SU-DHL-6 (cell line): Measurements from ENCODE around the gene FGD5.

Source experiments
- EZH2phosphoT487 ChIP-seq: fragments of 200-600 bp; sonication (generic), shearing (Covaris generic); conservative IDR thresholded peaks from 2 replicates; pipeline ENCODE4 v1.6.1; 2018; ENCODE audit warnings: mild to moderate bottlenecking, antibody characterized with exemption, low read length, moderate library complexity, mixed read lengths
- TF ChIP-seq, protein P1 (sequence below): fragments of 200-600 bp; sonication (generic); IDR thresholded peaks from one replicate; pipeline ENCODE4 v1.5.1; 2017; ENCODE audit warnings: antibody characterized with exemption, mild to moderate bottlenecking, low read length, moderate library complexity; ENCODE audit not compliant: insufficient read depth, poor library complexity, severe bottlenecking

GRCh38 chr3:14947886-14948608 lies 129.3 kb downstream of the FGD5 start:
- TF ChIP-seq, protein P1, sequence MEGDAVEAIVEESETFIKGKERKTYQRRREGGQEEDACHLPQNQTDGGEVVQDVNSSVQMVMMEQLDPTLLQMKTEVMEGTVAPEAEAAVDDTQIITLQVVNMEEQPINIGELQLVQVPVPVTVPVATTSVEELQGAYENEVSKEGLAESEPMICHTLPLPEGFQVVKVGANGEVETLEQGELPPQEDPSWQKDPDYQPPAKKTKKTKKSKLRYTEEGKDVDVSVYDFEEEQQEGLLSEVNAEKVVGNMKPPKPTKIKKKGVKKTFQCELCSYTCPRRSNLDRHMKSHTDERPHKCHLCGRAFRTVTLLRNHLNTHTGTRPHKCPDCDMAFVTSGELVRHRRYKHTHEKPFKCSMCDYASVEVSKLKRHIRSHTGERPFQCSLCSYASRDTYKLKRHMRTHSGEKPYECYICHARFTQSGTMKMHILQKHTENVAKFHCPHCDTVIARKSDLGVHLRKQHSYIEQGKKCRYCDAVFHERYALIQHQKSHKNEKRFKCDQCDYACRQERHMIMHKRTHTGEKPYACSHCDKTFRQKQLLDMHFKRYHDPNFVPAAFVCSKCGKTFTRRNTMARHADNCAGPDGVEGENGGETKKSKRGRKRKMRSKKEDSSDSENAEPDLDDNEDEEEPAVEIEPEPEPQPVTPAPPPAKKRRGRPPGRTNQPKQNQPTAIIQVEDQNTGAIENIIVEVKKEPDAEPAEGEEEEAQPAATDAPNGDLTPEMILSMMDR = no peak
- TF ChIP-seq EZH2phosphoT487 = no peak
